GM21423 (cell line): ENCODE measurements around the gene TNNT3.

Experiments used
- ATAC-seq: cut with Tn5 transposase; IDR thresholded peaks from one replicate; pipeline ENCODE4 v1.9.1; 2021; ENCODE audit warnings: mild to moderate bottlenecking, moderate library complexity; ENCODE audit not compliant: unreplicated experiment

TNNT3 gene

GRCh38 chr11:1920128-1920908, 815 bp downstream of the TNNT3 start:
- no peak for ATAC-seq

- ATAC-seq: no peak
Measured at GRCh38 chr11:1920909-1921573, 1.5 kb downstream of the TNNT3 start.

- ATAC-seq: no peak
Measured at GRCh38 chr11:1921574-1922141, 2.2 kb downstream of the TNNT3 start.

GRCh38 chr11:1922481-1923081, 3.1 kb downstream of the TNNT3 start:
- ATAC-seq: no peak

- no peak for ATAC-seq
Measured at GRCh38 chr11:1923201-1923956, 3.9 kb downstream of the TNNT3 start.

- ATAC-seq: no peak
Measured at GRCh38 chr11:1924181-1924580, 4.7 kb downstream of the TNNT3 start.

GRCh38 chr11:1924646-1925372, 5.3 kb downstream of the TNNT3 start:
- ATAC-seq: no peak

GRCh38 chr11:1925373-1926155, 6.1 kb downstream of the TNNT3 start:
- ATAC-seq: no peak

- ATAC-seq: no peak
Measured at GRCh38 chr11:1926156-1927025, 6.9 kb downstream of the TNNT3 start.

- ATAC-seq: no peak
Measured at GRCh38 chr11:1927026-1927847, 7.7 kb downstream of the TNNT3 start.

- ATAC-seq: no peak
Measured at GRCh38 chr11:1927848-1928469, 8.5 kb downstream of the TNNT3 start.

- no peak for ATAC-seq
Measured at GRCh38 chr11:1928470-1928890, 9.0 kb downstream of the TNNT3 start.

GRCh38 chr11:1928891-1929541, 9.5 kb downstream of the TNNT3 start:
- no peak for ATAC-seq

GRCh38 chr11:1929621-1930461, 10.3 kb downstream of the TNNT3 start:
- no peak for ATAC-seq

GRCh38 chr11:1930462-1930830, 10.9 kb downstream of the TNNT3 start:
- ATAC-seq: no peak
